ENCODE measurements around the gene HSPA4. TPM values are rescaled to one million over a fixed set of nuclear protein-coding genes. Genes with fewer than 3 reads are reported as not detected.

Gene HSPA4
- total and polyA plus RNA-seq, 7 donors = 41.2 to 154 (median 108) TPM

DNA sequence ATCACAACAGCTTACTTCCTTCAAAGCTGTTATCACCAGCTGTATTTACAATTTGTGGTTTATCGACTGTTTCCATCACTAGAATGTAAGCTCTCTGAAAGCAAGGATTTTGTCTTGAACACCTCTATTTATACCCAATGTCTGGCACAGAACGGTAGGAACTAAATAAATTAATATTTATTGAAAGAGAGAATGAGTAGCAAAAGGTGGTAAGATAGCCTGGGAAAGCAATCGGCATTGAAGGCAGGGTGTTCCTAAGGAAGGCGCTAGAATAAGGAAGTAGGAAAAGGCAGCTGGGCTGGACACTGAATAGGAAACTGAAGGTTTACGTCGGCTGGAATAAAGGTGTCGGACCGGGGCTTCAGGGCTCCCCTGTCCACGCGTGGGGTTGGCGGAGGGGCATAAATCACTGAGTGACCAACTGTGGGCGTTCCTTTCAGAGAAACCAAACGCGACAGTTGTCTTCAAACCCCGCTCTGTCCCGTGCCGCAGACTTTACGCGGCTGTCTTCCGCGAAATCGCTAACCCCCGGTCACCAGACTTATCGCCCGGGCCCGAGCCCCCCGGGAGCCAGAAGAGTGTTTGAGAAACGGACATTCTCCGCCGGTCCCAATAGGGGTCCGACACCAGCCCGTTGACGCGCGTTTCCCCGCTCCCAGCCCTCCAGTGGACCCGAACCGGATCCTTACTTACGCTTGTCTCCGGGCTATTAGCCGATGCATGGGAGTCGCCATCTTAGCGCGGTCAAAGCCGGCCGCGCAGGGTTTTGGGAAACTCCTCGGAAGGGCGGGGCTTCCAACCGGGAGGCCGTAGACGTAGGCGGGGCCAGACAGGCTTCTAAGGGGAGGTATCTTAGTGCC lies 25.8 kb upstream of the HSPA4 start, which contains the start of gene ZCCHC10:
ZCCHC10 (minus strand) TSS at position 746 of the 860 bp plus-strand sequence; CDS start at position 734, 12 bp downstream.
- TF ChIP-seq, protein P1, sequence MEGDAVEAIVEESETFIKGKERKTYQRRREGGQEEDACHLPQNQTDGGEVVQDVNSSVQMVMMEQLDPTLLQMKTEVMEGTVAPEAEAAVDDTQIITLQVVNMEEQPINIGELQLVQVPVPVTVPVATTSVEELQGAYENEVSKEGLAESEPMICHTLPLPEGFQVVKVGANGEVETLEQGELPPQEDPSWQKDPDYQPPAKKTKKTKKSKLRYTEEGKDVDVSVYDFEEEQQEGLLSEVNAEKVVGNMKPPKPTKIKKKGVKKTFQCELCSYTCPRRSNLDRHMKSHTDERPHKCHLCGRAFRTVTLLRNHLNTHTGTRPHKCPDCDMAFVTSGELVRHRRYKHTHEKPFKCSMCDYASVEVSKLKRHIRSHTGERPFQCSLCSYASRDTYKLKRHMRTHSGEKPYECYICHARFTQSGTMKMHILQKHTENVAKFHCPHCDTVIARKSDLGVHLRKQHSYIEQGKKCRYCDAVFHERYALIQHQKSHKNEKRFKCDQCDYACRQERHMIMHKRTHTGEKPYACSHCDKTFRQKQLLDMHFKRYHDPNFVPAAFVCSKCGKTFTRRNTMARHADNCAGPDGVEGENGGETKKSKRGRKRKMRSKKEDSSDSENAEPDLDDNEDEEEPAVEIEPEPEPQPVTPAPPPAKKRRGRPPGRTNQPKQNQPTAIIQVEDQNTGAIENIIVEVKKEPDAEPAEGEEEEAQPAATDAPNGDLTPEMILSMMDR (IDR thresholded peaks at IDR 0.05) = no peak
- intact Hi-C loops (cut with DNase I) = loop anchor here (2.0 to 10.0 kb wide), 3 partner anchors 23 to 63 kb away; partner anchors contain the start of gene AFF4 (in 2 of the 2)
- DNase-seq (peak; percentile 93 to 95), ATAC-seq (peak; percentile 99)
- H3K27ac ChIP-seq = peak within 1 kb of the TSS; percentile 94
- H3K9me3 ChIP-seq = no peaks in the 10 kb centered on the region
- WGBS, 3 donors = 1% methylated on average over 53 of the region's 53 CpGs
- H3K4me1 ChIP-seq = peaks cover 16% of the 10 kb centered on the region
- H3K27me3 ChIP-seq (ENCODE audit: insufficient read depth in 3 of 3, low read length in 2 of 3) = no peaks in the 10 kb centered on the region
- peak within 1 kb of the TSS; percentile 80 for H3K4me3 ChIP-seq
- peaks cover 0 to 20% of the 10 kb centered on the region in 2 donors for H3K36me3 ChIP-seq (ENCODE audit: insufficient read depth in 1 of 2, low read depth in 1 of 2)

DNA sequence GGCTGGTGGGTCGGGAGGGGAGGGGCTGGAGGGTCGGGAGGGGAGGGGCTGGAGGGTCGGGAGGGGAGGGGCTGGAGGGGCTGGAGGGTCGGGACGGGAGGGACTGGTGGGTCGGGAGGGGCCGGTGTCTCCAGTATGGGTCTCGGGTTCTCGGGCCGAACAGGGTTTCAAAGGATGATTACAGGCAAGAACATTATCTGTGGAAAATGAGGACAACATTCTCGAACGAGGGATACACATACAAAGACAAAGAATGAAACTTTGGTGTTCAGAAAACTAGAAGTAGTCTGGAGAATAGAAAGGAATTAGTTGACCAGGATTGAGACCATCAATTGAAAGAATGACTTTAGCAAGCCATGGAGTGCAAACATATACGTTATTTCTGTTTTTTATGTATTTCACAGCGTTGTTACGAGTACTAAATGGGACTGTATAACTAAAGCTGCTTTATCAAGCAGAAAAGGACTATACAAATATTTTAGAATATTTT lies 25.1 kb upstream of the HSPA4 start:
- Histone ChIP-seq H3K4me1 (peaks cover 16% of the 10 kb centered on the region), H3K4me3 (peak overlapping the region; percentile 80), H3K36me3 (ENCODE audit: insufficient read depth in 1 of 2, low read depth in 1 of 2) (peaks cover 0 to 16% of the 10 kb centered on the region in 2 donors), H3K27me3 (ENCODE audit: insufficient read depth in 3 of 3, low read length in 2 of 3) (no peaks in the 10 kb centered on the region), H3K27ac (peak overlapping the region; percentile 94), H3K9me3 (no peaks in the 10 kb centered on the region)
- DNase-seq (no peak), ATAC-seq (no peak)
- TF ChIP-seq, protein P1 (IDR thresholded peaks at IDR 0.05) = no peak
- WGBS, 3 donors = 8 to 10% (median 9%) methylated on average over 12 to 15 of the region's 15 CpGs
- intact Hi-C loops (cut with DNase I) = loop anchor here (2.0 to 10.0 kb wide), 3 partner anchors 22 to 64 kb away; partner anchors contain the start of gene AFF4 (in 2 of the 2)

DNA sequence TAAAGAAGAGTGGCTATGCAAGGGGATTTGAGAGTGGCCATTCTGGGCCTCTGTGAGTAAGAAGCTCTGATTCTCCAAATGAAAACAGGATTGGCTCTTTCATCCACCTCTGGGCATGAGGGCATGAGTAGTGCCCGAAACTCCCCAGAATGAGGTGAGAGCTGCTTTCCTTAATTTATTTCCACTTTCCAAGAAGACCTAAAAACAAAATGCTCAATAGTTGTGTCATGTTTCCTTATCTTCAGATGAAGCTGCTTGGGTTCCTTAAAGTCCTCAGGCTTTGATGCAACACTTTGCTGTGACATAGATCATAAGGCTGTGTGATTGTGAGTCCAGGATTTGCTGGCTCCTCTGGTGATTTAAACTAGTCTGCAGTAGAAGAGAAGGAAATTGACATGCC lies 22.4 kb upstream of the HSPA4 start:
- Histone ChIP-seq H3K27me3 (ENCODE audit: insufficient read depth in 3 of 3, low read length in 2 of 3) (no peaks in the 10 kb centered on the region), H3K9me3 (no peaks in the 10 kb centered on the region), H3K36me3 (ENCODE audit: insufficient read depth in 1 of 2, low read depth in 1 of 2) (no peaks in the 10 kb centered on the region), H3K27ac (no peak overlapping the region), H3K4me1 (peaks cover 16% of the 10 kb centered on the region), H3K4me3 (no peak overlapping the region)
- WGBS, 3 donors = 98 to 100% (median 100%) methylated on average over 1 of the region's 1 CpG
- intact Hi-C loops (cut with DNase I) = loop anchor here in 1 of 2 donors (10.0 kb wide), 1 partner anchor 65 kb away; the partner anchor contains the start of gene AFF4
- no peak for DNase-seq
- TF ChIP-seq, protein P1 (IDR thresholded peaks at IDR 0.05) = no peak
- no peak for ATAC-seq

DNA sequence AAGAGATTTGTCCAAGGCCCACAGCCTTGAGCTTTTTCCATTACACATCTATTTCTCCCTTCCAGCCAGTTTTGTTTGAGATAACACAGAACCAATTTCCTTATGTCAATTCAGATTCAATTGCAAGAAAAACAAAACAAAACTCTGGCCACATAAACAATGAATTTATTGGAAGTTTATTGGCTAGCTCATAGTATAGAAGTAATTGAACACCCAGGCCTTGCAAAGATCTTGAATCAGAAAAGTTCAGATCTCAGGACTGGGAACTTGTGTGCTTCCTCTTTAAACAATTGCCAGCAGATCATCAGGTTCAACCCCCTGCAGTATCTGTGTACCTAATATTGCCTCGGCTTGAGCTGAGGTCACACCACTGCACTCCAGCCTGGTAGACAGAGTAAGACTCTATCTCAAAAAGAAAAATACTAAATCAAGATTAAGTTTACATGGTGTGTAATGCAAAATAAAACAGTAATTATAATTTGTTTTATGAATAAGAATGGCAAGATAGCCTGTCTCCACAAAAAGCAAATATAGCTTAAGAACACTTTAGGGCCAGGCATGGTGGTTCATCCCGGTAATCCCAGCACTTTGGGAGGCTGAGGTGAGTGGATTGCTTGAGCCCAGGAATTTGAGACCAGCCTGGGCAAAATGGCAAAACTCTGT lies 21.3 kb upstream of the HSPA4 start:
- TF ChIP-seq, protein P1 (IDR thresholded peaks at IDR 0.05) = no peak
- intact Hi-C loops (cut with DNase I) = no loop called here
- no peaks in the 10 kb centered on the region for H3K27me3 ChIP-seq (ENCODE audit: insufficient read depth in 3 of 3, low read length in 2 of 3)
- no peaks in the 10 kb centered on the region for H3K36me3 ChIP-seq (ENCODE audit: insufficient read depth in 1 of 2, low read depth in 1 of 2)
- DNase-seq (no peak), ATAC-seq (no peak)
- H3K9me3 ChIP-seq = no peaks in the 10 kb centered on the region
- H3K27ac ChIP-seq = no peak overlapping the region
- H3K4me1 ChIP-seq = peaks cover 5% of the 10 kb centered on the region
- H3K4me3 ChIP-seq = no peak overlapping the region
- 77 to 83% (median 79%) methylated on average over 2 of the region's 2 CpGs for WGBS, 3 donors

Data from psoas muscle (tissue), 8 donors.